OCI-LY7 (cell line): ENCODE data around the gene TYW1.

ENCODE experiments used
- EZH2phosphoT487 ChIP-seq: fragments of 200-600 bp; sonication (generic); IDR thresholded peaks from 2 replicates; pipeline ENCODE4 v1.6.1; 2018; ENCODE audit warnings: low read depth, borderline replicate concordance, mild to moderate bottlenecking, mixed run types, antibody characterized with exemption, low read length, moderate library complexity, mixed read lengths
- TF ChIP-seq, protein P1 (sequence below): fragments of 200-600 bp; sonication (generic); conservative IDR thresholded peaks from 2 replicates; pipeline ENCODE4 v1.5.1; 2014; ENCODE audit warnings: mild to moderate bottlenecking, antibody characterized with exemption, low read length, moderate library complexity, mixed read lengths

DNA sequence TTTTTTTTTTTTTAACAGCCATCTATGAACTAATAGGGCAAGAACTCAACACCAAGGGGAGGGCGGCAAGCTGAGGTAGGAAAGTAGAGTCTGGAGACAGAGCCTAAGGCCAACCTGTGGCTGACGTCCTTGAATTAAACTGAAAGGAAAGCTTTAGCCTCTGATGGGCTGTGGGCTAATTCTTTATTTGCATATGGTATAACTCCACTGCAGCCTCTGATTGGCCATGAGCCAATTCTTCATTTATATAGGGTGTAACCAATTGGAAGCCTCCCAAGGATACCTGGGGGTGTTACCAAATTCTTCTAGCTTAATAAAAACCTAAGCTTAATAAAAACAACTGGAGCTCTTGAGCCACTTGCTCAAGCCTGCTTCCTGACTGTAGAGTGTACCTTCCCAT, 10.3 kb downstream of the TYW1 start:
- TF ChIP-seq, protein P1, sequence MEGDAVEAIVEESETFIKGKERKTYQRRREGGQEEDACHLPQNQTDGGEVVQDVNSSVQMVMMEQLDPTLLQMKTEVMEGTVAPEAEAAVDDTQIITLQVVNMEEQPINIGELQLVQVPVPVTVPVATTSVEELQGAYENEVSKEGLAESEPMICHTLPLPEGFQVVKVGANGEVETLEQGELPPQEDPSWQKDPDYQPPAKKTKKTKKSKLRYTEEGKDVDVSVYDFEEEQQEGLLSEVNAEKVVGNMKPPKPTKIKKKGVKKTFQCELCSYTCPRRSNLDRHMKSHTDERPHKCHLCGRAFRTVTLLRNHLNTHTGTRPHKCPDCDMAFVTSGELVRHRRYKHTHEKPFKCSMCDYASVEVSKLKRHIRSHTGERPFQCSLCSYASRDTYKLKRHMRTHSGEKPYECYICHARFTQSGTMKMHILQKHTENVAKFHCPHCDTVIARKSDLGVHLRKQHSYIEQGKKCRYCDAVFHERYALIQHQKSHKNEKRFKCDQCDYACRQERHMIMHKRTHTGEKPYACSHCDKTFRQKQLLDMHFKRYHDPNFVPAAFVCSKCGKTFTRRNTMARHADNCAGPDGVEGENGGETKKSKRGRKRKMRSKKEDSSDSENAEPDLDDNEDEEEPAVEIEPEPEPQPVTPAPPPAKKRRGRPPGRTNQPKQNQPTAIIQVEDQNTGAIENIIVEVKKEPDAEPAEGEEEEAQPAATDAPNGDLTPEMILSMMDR: no peak
- TF ChIP-seq EZH2phosphoT487: no peak
